ENCODE measurements around the gene LPAR1.
A peak's percentile ranks its signal among the peaks of the same experiment; 100 is the strongest.

LPAR1 gene

GRCh38 chr9:111035543-111036428 lies 2.5 kb downstream of the LPAR1 start:
- DNase-seq (ENCODE audit: low read depth in 1 of 2, low spot score in 1 of 2), result peak in 1 of 2 experiments; percentile 47
- in situ Hi-C loops (cut with HindIII; ENCODE audit: low pct_unique_long_range_greater_than_20kb, low sequenced_read_pairs), result no loop called here

GRCh38 chr9:111034898-111035539 lies 3.3 kb downstream of the LPAR1 start:
- in situ Hi-C loops (cut with HindIII; ENCODE audit: low pct_unique_long_range_greater_than_20kb, low sequenced_read_pairs), result no loop called here
- TF ChIP-seq JUND (IDR thresholded peaks at IDR 0.05; ENCODE audit: low read depth), result no peak
- no peak for DNase-seq (ENCODE audit: low read depth in 1 of 2, low spot score in 1 of 2)

More at GRCh38 chr9:111035543-111036428, 2.5 kb downstream of the LPAR1 start:
- no peak for TF ChIP-seq JUND (IDR thresholded peaks at IDR 0.05; ENCODE audit: low read depth)

GRCh38 chr9:111034170-111034897 lies 3.9 kb downstream of the LPAR1 start:
- in situ Hi-C loops (cut with HindIII; ENCODE audit: low pct_unique_long_range_greater_than_20kb, low sequenced_read_pairs), result no loop called here
- no peak for DNase-seq (ENCODE audit: low read depth in 1 of 2, low spot score in 1 of 2)
- TF ChIP-seq JUND (IDR thresholded peaks at IDR 0.05; ENCODE audit: low read depth), result no peak

- in situ Hi-C loops (cut with HindIII; ENCODE audit: low pct_unique_long_range_greater_than_20kb, low sequenced_read_pairs), result no loop called here
- no peak for TF ChIP-seq JUND (IDR thresholded peaks at IDR 0.05; ENCODE audit: low read depth)
- DNase-seq (ENCODE audit: low read depth in 1 of 2, low spot score in 1 of 2), result no peak
These were observed 7.8 kb downstream of the LPAR1 start for GRCh38 chr9:111030492-111030891.

- TF ChIP-seq JUND (IDR thresholded peaks at IDR 0.05; ENCODE audit: low read depth), result no peak
- in situ Hi-C loops (cut with HindIII; ENCODE audit: low pct_unique_long_range_greater_than_20kb, low sequenced_read_pairs), result no loop called here
- DNase-seq (ENCODE audit: low read depth in 1 of 2, low spot score in 1 of 2), result no peak
These were observed 9.0 kb downstream of the LPAR1 start for GRCh38 chr9:111029260-111029659.

GRCh38 chr9:111027798-111028197 lies 10.5 kb downstream of the LPAR1 start:
- TF ChIP-seq JUND (IDR thresholded peaks at IDR 0.05; ENCODE audit: low read depth), result no peak
- in situ Hi-C loops (cut with HindIII; ENCODE audit: low pct_unique_long_range_greater_than_20kb, low sequenced_read_pairs), result no loop called here
- DNase-seq (ENCODE audit: low read depth in 1 of 2, low spot score in 1 of 2), result no peak

GRCh38 chr9:111023128-111023527 lies 15.1 kb downstream of the LPAR1 start:
- no peak for TF ChIP-seq JUND (IDR thresholded peaks at IDR 0.05; ENCODE audit: low read depth)
- in situ Hi-C loops (cut with HindIII; ENCODE audit: low pct_unique_long_range_greater_than_20kb, low sequenced_read_pairs), result no loop called here
- DNase-seq (ENCODE audit: low read depth in 1 of 2, low spot score in 1 of 2), result no peak

- in situ Hi-C loops (cut with HindIII; ENCODE audit: low pct_unique_long_range_greater_than_20kb, low sequenced_read_pairs), result no loop called here
- TF ChIP-seq JUND (IDR thresholded peaks at IDR 0.05; ENCODE audit: low read depth), result no peak
- peak in 1 of 2 experiments; percentile 33 for DNase-seq (ENCODE audit: low read depth in 1 of 2, low spot score in 1 of 2)
These were observed 17.7 kb downstream of the LPAR1 start for GRCh38 chr9:111020594-111020993.

GRCh38 chr9:111016426-111017045 lies 21.7 kb downstream of the LPAR1 start:
- no peak for TF ChIP-seq JUND (IDR thresholded peaks at IDR 0.05; ENCODE audit: low read depth)
- DNase-seq (ENCODE audit: low read depth in 1 of 2, low spot score in 1 of 2), result no peak
- in situ Hi-C loops (cut with HindIII; ENCODE audit: low pct_unique_long_range_greater_than_20kb, low sequenced_read_pairs), result no loop called here

GRCh38 chr9:111016016-111016415 lies 22.3 kb downstream of the LPAR1 start:
- TF ChIP-seq JUND (IDR thresholded peaks at IDR 0.05; ENCODE audit: low read depth), result no peak
- in situ Hi-C loops (cut with HindIII; ENCODE audit: low pct_unique_long_range_greater_than_20kb, low sequenced_read_pairs), result no loop called here
- no peak for DNase-seq (ENCODE audit: low read depth in 1 of 2, low spot score in 1 of 2)

- DNase-seq (ENCODE audit: low read depth in 1 of 2, low spot score in 1 of 2), result no peak
- in situ Hi-C loops (cut with HindIII; ENCODE audit: low pct_unique_long_range_greater_than_20kb, low sequenced_read_pairs), result no loop called here
- TF ChIP-seq JUND (IDR thresholded peaks at IDR 0.05; ENCODE audit: low read depth), result no peak
These were observed 24.6 kb downstream of the LPAR1 start for GRCh38 chr9:111013707-111014106.

GRCh38 chr9:111013250-111013649 lies 25.0 kb downstream of the LPAR1 start:
- DNase-seq (ENCODE audit: low read depth in 1 of 2, low spot score in 1 of 2), result no peak
- in situ Hi-C loops (cut with HindIII; ENCODE audit: low pct_unique_long_range_greater_than_20kb, low sequenced_read_pairs), result no loop called here
- TF ChIP-seq JUND (IDR thresholded peaks at IDR 0.05; ENCODE audit: low read depth), result no peak
